Motor neuron (in vitro differentiated cells): ENCODE results near the gene SLC25A22. TPM values are rescaled to one million over a fixed set of nuclear protein-coding genes. Genes with fewer than 3 reads are reported as not detected.
A peak's percentile ranks its signal among the peaks of the same experiment; 100 is the strongest.

Experiments
- ATAC-seq, 8 experiments: fragments of 200-7000 bp; cut with Tn5 transposase; replicated peaks in 6 of 8; 2 replicates each; pipeline ENCODE4 v1.8.0; 2021; ENCODE audit warnings: mild to moderate bottlenecking in 8 of 8, moderate library complexity in 8 of 8
- H3K27ac ChIP-seq, 2 donors: fragments of 250-450 bp; sonication (Bioruptor Pico); 2 replicates each; pipeline ENCODE4 v1.9.0; 2021; ENCODE audit warnings: antibody characterized with exemption in 2 of 2, mild to moderate bottlenecking in 2 of 2, moderate library complexity in 1 of 2
- H3K4me1 ChIP-seq, 2 donors: fragments of 250-450 bp; sonication (Bioruptor Pico); replicated peaks in 1 of 2; 2 replicates each; pipeline ENCODE4 v1.6.1; 2021; ENCODE audit warnings: antibody characterized with exemption in 2 of 2, mild to moderate bottlenecking in 2 of 2, moderate library complexity in 1 of 2
- H3K4me3 ChIP-seq, 5 donors: fragments of 250-450 bp; sonication (Bioruptor Pico); 2 replicates each; pipeline ENCODE4 v1.9.0; 2021; ENCODE audit warnings: antibody characterized with exemption in 5 of 5, mild to moderate bottlenecking in 5 of 5, moderate library complexity in 4 of 5
- WGBS, 10 experiments: fragments of 450-650 bp; shearing (Covaris generic); methylation state at CpG; one replicate each; pipeline ENCODE4 v1.0.0; 2022; 5-methylcytosine and 5-hydroxymethylcytosine counted together
- in situ Hi-C, 9 experiments: fragments of 400-800 bp; cut with MboI; loops; one replicate each; pipeline ENCODE4 v1.15.0; 2021; ENCODE audit warnings: low sequenced_read_pairs in 9 of 9, low pct_unique_long_range_greater_than_20kb in 2 of 9; ENCODE audit not compliant: unreplicated experiment in 9 of 9
- total RNA-seq, 8 experiments: library from RNA; unstranded; fragments of 300-600 nt; gene quantifications; 2 replicates each; pipeline versions ENCODE4 v1.2.3 to v1.2.4, GENCODE V29; 2022

SLC25A22 gene
- total RNA-seq, 8 experiments from 2014 or later: 21.4 to 45.6 (median 31.7) TPM

DNA sequence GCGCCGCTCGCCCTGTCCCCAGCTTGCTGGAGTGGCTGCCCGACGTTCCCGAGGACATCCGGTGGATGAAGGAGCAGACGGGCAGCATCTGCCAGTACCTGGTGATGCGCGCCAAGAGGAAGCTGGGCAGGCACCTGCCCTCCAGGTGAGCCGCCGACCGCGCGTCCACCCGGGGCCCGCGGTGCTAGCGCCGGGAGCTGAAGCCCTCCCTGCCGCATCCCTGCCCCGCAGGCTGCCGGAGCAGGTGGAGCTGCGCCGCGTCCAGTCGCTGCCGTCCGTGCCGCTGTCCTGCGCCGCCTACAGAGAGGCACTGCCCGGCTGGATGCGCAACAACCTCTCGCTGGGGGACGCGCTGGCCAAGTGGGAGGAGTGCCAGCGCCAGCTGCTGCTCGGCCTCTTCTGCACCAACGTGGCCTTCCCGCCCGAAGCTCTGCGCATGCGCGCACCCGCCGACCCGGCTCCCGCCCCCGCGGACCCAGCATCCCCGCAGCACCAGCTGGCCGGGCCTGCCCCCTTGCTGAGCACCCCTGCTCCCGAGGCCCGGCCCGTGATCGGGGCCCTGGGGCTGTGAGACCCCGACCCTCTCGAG is 26.3 kb upstream of the SLC25A22 start:
- no peak for ATAC-seq
- in situ Hi-C loops: no loop called here
- Histone ChIP-seq H3K4me3 (no peak overlapping the region), H3K4me1 (peaks cover 40 to 41% of the 10 kb centered on the region in 2 donors), H3K27ac (no peak overlapping the region)
- WGBS, 10 experiments: 90% methylated on average over 2 to 7 of the region's 59 CpGs; no CpG with 5 or more reads in 8 of the 10 experiments

DNA sequence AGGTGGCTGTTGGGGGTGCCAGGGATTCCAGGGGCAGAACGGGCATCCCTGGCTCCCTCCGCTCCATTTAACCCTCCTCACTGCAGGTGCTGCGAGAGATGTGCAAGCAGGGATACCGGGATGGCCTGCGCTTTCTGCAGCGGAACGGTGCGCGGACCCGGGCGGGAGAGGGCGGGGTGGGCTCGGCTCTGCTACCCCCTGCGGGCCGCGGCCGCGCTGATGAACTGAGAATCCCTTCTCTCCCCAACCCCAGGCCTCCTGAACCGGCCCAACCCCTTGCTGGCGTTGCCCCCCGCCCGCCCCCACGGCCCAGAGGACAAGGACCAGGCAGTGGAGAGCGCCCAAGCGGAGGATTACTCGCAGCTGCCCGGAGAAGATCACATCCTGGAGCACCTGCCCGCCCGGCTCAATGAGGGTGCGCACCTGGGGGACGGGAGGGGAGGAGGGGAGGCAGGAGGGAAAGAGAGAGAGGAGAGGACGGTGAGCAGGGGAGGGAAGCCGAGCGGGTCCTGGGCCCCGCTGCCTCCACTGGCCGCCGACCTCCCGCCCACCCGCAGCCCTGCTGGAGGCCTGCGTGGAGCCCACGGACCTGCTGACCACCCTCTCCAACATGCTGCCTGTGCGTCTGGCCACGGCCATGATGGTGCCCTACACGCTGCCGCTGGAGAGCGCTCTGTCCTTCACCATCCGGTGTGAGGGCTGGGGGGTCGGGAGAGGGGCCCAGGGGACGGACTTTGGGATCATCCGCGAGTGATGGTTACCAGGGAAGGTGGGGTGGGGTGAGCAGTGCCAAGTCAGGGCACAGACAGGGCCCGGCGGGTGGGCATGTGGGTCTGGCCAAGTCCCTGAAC is 25.6 kb upstream of the SLC25A22 start:
- no peak for ATAC-seq
- WGBS, 10 experiments: no CpG with 5 or more reads among the region's 53 CpGs
- Histone ChIP-seq H3K4me1 (peaks cover 37 to 39% of the 10 kb centered on the region in 2 donors), H3K4me3 (no peak overlapping the region), H3K27ac (no peak overlapping the region)
- in situ Hi-C loops: no loop called here

DNA sequence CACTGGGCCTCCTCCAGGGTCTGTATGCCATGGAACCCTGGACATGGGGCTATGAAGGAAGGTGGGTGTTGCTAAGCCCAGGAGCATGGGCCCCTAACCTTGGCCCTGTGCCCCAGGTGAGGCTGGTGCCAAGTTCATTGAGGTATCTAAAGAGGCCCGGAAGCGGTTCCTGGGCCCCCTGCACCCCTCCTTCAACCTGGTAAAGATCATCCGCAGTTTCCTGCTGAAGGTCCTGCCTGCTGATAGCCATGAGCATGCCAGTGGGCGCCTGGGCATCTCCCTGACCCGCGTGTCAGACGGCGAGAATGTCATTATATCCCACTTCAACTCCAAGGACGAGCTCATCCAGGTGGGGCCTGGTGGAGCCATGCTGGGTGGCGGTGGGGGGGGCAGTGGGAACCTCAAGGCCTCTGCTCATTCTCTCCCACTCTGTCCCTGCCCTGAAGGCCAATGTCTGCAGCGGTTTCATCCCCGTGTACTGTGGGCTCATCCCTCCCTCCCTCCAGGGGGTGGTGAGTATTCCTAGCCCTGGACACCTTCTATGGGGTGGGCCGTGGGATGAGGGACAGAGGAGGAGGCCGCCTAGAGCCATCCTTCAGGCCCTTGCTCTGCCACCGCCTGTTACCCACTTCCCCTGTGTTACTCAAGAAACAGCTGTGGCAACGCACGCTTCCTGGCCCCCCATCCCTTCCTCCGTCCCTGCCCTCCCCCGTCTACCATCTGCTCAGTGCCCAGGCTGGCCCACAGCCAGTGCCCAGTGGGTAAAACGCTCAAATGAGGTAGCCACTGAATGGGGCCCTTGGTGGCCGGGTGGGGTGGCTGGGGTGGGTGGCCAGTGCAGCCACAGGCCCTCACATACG is 23.7 kb upstream of the SLC25A22 start:
- Histone ChIP-seq H3K4me1 (peaks cover 20 to 23% of the 10 kb centered on the region in 2 donors), H3K4me3 (no peak overlapping the region), H3K27ac (no peak overlapping the region)
- ATAC-seq: no peak
- WGBS, 10 experiments: 83 to 100% (median 92%) methylated on average over 1 to 7 of the region's 22 CpGs; no CpG with 5 or more reads in 6 of the 10 experiments
- in situ Hi-C loops: no loop called here

DNA sequence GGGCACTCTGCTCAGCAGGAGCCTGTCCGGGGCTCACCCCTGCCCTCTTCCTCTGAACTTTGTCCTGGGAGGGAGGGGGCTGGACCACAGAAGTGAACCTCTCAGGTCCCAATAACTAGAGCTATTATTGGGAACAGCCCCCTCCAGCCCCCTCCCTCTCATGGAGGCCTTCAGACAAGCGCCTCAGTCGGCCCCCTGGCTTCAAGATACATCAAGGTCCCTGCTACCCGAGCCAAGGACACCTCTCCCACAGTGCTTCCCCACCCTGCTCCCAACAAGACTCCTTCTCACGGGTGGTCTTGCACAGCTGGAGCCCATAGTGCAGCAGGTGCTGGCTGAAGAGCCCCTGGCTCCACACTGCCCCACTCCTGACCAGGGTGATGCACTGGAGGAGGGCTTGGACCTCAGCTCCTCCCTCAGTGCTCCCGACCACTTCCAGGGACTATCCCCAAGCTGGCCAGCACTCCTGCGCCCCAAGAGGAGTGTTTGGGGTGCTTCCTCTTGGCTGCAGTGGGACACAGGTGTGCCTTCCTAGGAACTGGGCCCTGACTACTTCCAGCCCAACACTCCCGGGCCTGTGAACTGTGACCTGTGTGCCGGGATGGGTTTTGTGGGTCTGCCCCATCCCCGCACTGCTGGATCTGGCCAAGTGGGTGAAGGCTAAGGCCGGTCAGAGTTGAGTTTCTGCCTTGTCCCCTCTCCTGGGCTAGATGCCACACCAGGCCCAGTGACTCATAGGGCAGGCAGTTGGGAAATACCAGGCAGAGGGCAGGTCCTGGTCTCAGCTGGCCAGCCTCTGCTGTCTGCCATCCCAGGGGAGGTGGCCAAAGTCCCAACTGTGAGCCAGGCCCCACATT is 22.8 kb upstream of the SLC25A22 start:
- 28 to 100% (median 90%) methylated on average over 1 to 4 of the region's 11 CpGs; no CpG with 5 or more reads in 5 of the 10 experiments for WGBS, 10 experiments
- no peak overlapping the region for H3K27ac ChIP-seq
- in situ Hi-C loops: no loop called here
- peak in 1 of 8 experiments; percentile 1 for ATAC-seq
- peak overlapping the region; percentile 48 to 91 (median 88) for H3K4me3 ChIP-seq
- H3K4me1 ChIP-seq: peaks cover 17 to 18% of the 10 kb centered on the region in 2 donors

DNA sequence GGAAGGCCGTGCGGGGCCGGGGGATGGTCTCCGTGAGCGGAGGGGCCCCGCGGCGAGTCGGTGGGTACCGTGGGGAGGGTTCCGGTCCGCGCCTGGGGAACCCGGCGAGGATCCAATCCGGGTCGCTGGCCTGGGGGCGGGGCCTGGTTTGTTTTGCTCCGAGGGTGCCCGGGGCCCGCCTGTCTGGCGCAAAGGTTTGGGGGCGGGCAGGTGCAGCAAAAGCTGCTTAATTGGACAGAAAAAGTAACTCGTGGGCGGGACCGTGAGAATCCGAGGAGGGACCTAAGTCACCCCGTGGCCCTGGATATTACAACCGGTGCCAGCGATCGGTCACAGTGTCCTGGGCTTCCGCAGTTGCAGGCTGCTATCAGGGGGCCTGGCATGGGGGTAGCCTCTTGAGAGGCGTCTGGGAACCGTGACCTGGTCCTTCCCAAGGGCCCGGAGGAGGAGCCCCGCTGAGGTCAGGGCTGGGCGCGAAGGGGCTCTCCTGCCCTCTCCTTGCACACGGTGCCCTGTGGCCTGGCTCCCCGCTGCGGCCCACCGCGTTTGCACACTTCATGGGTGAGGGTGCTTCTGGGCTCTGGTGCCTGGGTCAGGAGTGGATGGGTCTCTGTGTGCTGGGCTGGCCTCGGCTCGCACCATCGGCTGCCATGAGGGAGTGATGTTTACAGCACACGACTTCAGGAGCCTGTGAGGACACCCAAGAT is 22.0 kb upstream of the SLC25A22 start:
- 0 to 10% (median 1%) methylated on average over 2 to 14 of the region's 47 CpGs; no CpG with 5 or more reads in 4 of the 10 experiments for WGBS, 10 experiments
- peak overlapping the region; percentile 48 to 91 (median 88) for H3K4me3 ChIP-seq
- peaks cover 17 to 18% of the 10 kb centered on the region in 2 donors for H3K4me1 ChIP-seq
- peak overlapping the region; percentile 76 to 82 for H3K27ac ChIP-seq
- ATAC-seq: peak; percentile 31 to 56 (median 46)
- in situ Hi-C loops: no loop called here

DNA sequence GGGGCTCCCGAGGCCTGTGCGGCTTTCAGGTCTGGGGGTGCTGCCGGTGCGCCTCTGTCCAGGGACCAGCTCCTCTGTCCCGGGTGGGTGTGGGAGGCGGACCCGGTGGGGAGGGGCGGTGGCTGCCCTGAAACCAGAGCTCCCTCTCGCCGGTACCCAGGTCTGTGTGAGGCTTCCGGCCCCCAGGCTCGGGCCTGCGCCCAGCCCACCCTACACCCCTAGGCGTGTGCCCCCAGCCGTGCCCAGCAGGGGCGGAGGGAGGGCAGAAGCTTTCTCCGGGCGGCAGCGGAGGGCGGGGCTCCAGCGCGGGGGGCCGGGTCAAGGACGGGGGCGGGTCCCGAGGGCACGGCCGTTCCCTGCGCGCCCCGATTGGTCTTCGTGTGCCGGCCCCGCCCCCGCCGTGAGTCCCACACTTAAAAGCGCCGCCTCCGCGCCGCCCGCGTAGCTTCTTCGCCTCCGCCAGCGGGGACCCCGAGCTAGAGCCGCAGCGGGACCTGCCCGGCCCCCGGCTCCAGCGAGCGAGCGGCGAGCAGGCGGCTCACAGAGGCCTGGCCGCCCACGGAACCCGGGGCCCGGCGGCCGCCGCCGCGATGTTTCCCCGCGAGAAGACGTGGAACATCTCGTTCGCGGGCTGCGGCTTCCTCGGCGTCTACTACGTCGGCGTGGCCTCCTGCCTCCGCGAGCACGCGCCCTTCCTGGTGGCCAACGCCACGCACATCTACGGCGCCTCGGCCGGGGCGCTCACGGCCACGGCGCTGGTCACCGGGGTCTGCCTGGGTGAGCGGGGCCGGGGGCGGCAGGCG is 21.2 kb upstream of the SLC25A22 start:
- 0% methylated on average over 7 of the region's 96 CpGs; no CpG with 5 or more reads in 9 of the 10 experiments for WGBS, 10 experiments
- peaks cover 17 to 18% of the 10 kb centered on the region in 2 donors for H3K4me1 ChIP-seq

DNA sequence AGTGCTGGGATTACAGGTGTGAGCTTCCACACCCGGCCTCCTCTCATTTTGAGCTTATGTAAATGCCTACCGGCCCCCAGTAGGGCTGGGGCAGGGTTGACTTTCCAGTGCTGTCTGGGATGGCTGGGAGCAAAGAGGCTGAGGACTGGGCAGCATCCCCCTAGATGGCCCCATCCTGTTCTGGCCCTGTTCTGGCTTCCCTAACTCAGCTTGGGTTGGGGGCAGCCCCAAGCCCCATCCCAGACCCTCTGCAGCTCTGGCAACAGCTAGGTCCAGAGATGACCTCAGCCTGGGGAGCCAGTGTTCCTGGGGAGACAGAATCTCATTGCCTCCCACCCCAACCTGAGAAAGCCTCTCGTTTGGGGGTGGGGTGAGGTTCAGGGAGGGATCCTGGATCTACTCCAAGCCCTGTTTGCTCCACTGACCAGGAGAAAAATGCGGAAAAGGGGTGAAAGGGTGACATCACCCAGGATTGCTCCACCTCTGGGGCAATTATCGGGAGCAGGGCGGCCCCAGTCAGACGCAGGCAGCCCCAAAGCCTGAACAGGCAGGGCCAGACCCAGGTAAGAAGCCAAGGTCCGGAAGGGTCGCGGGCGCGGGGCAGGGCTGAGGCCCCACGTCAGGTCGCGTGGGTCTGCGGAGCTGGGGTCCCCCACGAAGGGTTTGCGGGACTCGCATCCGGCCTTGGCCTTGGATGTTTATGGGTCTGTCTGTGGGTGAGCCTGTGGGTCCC is 20.5 kb upstream of the SLC25A22 start, which contains the start of gene PNPLA2:
PNPLA2 (plus strand) TSS at position 519 of the 733 bp plus-strand sequence. CDS start 805 bp downstream, outside the sequence.
- Histone ChIP-seq H3K4me1 (peaks cover 17 to 18% of the 10 kb centered on the region in 2 donors), H3K27ac (peak within 1 kb of the TSS; percentile 76 to 82), H3K4me3 (peak within 1 kb of the TSS; percentile 48 to 91 (median 88))
- in situ Hi-C loops: no loop called here
- peak in 3 of 8 experiments; percentile 0 to 9 (median 5) for ATAC-seq
- WGBS, 10 experiments: 30% methylated on average over 2 of the region's 20 CpGs; no CpG with 5 or more reads in 9 of the 10 experiments

More for the DNA sequence above, 21.2 kb upstream of the SLC25A22 start:
- ATAC-seq: peak; percentile 64 to 81 (median 74)
- in situ Hi-C loops: no loop called here
- H3K27ac ChIP-seq: peak overlapping the region; percentile 76 to 82
- peak overlapping the region; percentile 48 to 91 (median 88) for H3K4me3 ChIP-seq

DNA sequence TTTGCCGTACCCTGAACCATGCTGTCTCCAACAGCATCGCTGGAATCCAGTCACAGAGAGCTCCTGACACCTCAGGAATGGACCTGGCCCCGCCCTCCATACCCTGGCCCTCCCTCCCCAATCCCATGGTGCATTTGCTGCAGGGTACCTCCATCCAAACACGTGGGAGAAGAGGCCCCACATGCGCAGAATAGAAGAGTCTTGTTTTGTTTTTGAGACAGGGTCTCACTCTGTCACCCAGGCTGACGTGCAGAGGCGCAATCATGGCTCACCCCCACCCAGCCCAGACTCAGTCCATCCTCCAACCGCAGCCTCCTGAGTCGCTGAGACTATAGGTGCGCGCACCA is 18.3 kb upstream of the SLC25A22 start:
- WGBS, 10 experiments: 60 to 100% (median 92%) methylated on average over 1 to 6 of the region's 11 CpGs; no CpG with 5 or more reads in 3 of the 10 experiments
- H3K4me1 ChIP-seq: peaks cover 17 to 18% of the 10 kb centered on the region in 2 donors
- H3K4me3 ChIP-seq: no peak overlapping the region
- in situ Hi-C loops: no loop called here
- no peak overlapping the region for H3K27ac ChIP-seq
- no peak for ATAC-seq

DNA sequence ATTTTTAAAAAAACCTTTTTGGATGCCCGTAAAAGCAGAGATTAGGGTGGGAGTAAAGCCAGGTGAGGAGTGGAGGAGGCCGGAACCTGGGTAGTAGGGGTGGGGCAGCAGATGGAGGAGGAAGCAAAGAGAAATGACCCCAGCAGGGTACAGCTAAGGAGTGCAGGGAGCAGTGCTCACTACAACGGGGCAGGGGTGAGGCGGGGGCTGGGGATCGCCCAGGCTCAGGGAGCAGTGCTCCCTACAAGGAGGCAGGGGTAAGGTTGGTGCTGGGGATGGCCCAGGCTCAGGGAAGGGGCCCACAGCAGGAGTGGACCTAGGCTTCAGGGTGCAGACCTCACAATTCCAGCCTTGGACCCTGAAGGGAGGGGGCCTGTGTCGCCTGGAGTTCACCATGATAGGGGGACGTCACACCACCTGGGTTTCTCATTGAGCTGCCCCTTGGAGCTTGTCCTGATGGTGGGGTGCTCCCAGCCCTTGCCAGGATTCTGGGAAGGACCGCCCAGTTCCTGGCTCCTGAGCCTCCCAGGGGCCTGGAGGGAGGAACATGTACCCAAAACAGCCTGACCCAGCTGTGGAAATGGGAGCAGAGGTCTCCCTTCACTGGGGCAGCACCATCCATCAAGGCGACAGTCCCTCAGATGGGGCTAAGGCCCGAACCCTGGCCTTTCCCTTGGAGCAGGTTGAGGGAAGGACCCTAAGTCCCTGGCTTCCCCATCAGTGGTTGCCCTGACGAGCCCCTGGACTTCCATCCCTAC is 17.8 kb upstream of the SLC25A22 start:
- 60 to 100% (median 89%) methylated on average over 1 to 3 of the region's 11 CpGs; no CpG with 5 or more reads in 5 of the 10 experiments for WGBS, 10 experiments
- peaks cover 18 to 20% of the 10 kb centered on the region in 2 donors for H3K4me1 ChIP-seq
- no peak overlapping the region for H3K27ac ChIP-seq
- in situ Hi-C loops: no loop called here
- H3K4me3 ChIP-seq: no peak overlapping the region
- ATAC-seq: no peak
